Measurements from ENCODE around the gene DENND1B.

DNA sequence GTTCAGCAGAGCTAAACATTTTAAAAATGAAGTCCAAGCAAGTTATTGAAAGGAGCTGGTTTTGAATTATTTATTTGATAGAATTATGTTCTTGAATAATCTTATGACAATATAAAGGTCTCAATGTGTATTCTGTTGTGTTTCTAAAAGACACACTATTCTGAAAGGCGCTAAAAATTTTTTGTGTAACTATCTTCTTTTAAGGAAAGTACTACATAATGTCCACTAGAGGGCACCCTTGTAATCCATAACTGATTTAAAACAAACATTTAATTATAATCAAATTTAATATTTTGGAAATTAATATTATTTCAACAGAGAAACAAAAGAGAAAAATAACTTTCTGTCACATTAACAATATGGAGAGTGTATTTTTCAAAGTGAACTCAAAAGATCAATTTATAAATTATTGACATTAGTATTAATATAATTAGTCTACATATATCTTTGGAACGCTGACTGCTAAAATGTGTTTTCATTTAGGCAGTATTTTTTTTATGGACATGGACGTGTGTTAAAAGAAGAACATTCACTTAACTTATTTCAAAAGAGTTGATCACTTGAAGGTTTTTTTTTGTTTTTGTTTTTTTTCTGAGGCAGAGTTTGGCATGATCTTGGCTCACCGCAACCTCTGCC is 248.4 kb downstream of the DENND1B start:
- TF ChIP-seq, protein P1, sequence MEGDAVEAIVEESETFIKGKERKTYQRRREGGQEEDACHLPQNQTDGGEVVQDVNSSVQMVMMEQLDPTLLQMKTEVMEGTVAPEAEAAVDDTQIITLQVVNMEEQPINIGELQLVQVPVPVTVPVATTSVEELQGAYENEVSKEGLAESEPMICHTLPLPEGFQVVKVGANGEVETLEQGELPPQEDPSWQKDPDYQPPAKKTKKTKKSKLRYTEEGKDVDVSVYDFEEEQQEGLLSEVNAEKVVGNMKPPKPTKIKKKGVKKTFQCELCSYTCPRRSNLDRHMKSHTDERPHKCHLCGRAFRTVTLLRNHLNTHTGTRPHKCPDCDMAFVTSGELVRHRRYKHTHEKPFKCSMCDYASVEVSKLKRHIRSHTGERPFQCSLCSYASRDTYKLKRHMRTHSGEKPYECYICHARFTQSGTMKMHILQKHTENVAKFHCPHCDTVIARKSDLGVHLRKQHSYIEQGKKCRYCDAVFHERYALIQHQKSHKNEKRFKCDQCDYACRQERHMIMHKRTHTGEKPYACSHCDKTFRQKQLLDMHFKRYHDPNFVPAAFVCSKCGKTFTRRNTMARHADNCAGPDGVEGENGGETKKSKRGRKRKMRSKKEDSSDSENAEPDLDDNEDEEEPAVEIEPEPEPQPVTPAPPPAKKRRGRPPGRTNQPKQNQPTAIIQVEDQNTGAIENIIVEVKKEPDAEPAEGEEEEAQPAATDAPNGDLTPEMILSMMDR (conservative IDR thresholded peaks at IDR 0.05): peak; percentile 88
- no peak for TF ChIP-seq EZH2 (IDR thresholded peaks at IDR 0.05; ENCODE audit: low read depth)
